GM23338 (cell line): ENCODE results near the gene GTF2E1. TPM values are rescaled to one million over a fixed set of nuclear protein-coding genes. Genes with fewer than 3 reads are reported as not detected.

Source experiments
- ATAC-seq: fragments of 200-7000 bp; cut with Tn5 transposase; 3 replicates; pipeline ENCODE4 v1.9.1; 2020
- DNase-seq: peaks from one replicate; pipeline ENCODE4 v3.0.0-alpha.2; 2015; ENCODE audit warnings: low spot score
- H2AFZ ChIP-seq: fragments of 200-600 bp; sonication (generic); 2 replicates; pipeline ENCODE4 v1.8.0; 2016; ENCODE audit warnings: antibody characterized with exemption, mild to moderate bottlenecking, moderate library complexity
- H3F3A ChIP-seq: fragments of 200-600 bp; sonication (generic); replicated peaks from 2 replicates; pipeline ENCODE4 v1.8.0; 2017; ENCODE audit warnings: antibody characterized with exemption, mixed run types, low read depth
- H3K27ac ChIP-seq: fragments of 200-600 bp; sonication (generic); 2 replicates; pipeline ENCODE4 v1.6.1; 2016; ENCODE audit warnings: low read depth
- H3K27me3 ChIP-seq: fragments of 200-600 bp; sonication (generic); 2 replicates; pipeline ENCODE4 v1.8.0; 2016; ENCODE audit warnings: mild to moderate bottlenecking, mixed run types, moderate library complexity; ENCODE audit not compliant: insufficient read depth
- H3K36me3 ChIP-seq: fragments of 200-600 bp; sonication (generic); 2 replicates; pipeline ENCODE4 v1.8.0; 2016; ENCODE audit warnings: mild to moderate bottlenecking; ENCODE audit not compliant: insufficient read depth
- H3K4me1 ChIP-seq: fragments of 200-600 bp; sonication (generic); 2 replicates; pipeline ENCODE4 v1.8.0; 2016; ENCODE audit warnings: mild to moderate bottlenecking, moderate library complexity; ENCODE audit not compliant: insufficient read depth
- H3K4me2 ChIP-seq: fragments of 200-600 bp; sonication (generic); 2 replicates; pipeline ENCODE4 v1.7.1; 2017; ENCODE audit warnings: mixed run types
- H3K4me3 ChIP-seq: fragments of 200-600 bp; sonication (generic); 2 replicates; pipeline ENCODE4 v1.6.1; 2016; ENCODE audit warnings: mixed run types
- H3K79me2 ChIP-seq: fragments of 200-600 bp; sonication (generic); replicated peaks from 2 replicates; pipeline ENCODE4 v1.8.0; 2017; ENCODE audit warnings: mild to moderate bottlenecking; ENCODE audit not compliant: insufficient read depth
- H3K9me2 ChIP-seq: fragments of 200-600 bp; sonication (generic); 2 replicates; pipeline ENCODE4 v1.8.0; 2017; ENCODE audit not compliant: insufficient read depth
- H4K20me1 ChIP-seq: fragments of 200-600 bp; sonication (generic); replicated peaks from 2 replicates; pipeline ENCODE4 v1.8.0; 2017; ENCODE audit warnings: mild to moderate bottlenecking; ENCODE audit not compliant: insufficient read depth
- H3K27ac Mint-ChIP-seq: 2 replicates; pipeline ENCODE4 v1.8.0; 2020; ENCODE audit warnings: inconsistent platforms, mild to moderate bottlenecking, moderate library complexity, mixed read lengths
- H3K27me3 Mint-ChIP-seq: 3 replicates; pipeline ENCODE4 v1.8.0; 2022; ENCODE audit warnings: low read depth, mild to moderate bottlenecking, moderate library complexity, mixed read lengths, inconsistent platforms; ENCODE audit not compliant: insufficient read depth, poor library complexity
- H3K36me3 Mint-ChIP-seq: 3 replicates; pipeline ENCODE4 v1.8.0; 2021; ENCODE audit warnings: low read depth, mild to moderate bottlenecking, inconsistent platforms, moderate library complexity, mixed read lengths
- H3K4me1 Mint-ChIP-seq: 3 replicates; pipeline ENCODE4 v1.8.0; 2020; ENCODE audit warnings: mild to moderate bottlenecking, inconsistent platforms, mixed read lengths
- H3K4me3 Mint-ChIP-seq: 3 replicates; pipeline ENCODE4 v1.8.0; 2021; ENCODE audit warnings: moderate library complexity, mild to moderate bottlenecking, inconsistent platforms, mixed read lengths
- H3K9me3 Mint-ChIP-seq: 3 replicates; pipeline ENCODE4 v1.8.0; 2020; ENCODE audit warnings: moderate library complexity, mild to moderate bottlenecking, inconsistent platforms, mixed read lengths
- CREB1 ChIP-seq: fragments of 250-450 bp; sonication (Bioruptor Pico); IDR thresholded peaks from 2 replicates; pipeline ENCODE4 v1.5.0; 2020; ENCODE audit warnings: low read depth, mild to moderate bottlenecking, moderate library complexity
- CTCF ChIP-seq, 2 experiments: fragments of 200-600 bp in 1 of 2; sonication (generic) in 1 of 2; conservative IDR thresholded peaks; 2 replicates each; pipeline versions ENCODE4 v1.5.1 to v1.6.1; 2016 to 2017; ENCODE audit warnings: antibody characterized with exemption in 2 of 2, low read depth in 2 of 2, mild to moderate bottlenecking in 2 of 2, moderate library complexity in 1 of 2
- ETS1 ChIP-seq: IDR thresholded peaks from 2 replicates; pipeline ENCODE4 v1.6.1; 2016; ENCODE audit warnings: antibody characterized with exemption
- EZH2phosphoT487 ChIP-seq: fragments of 200-600 bp; sonication (generic); IDR thresholded peaks from one replicate; pipeline ENCODE4 v1.8.1; 2018; ENCODE audit warnings: antibody characterized with exemption; ENCODE audit not compliant: unreplicated experiment
- NANOG ChIP-seq: IDR thresholded peaks from 2 replicates; pipeline ENCODE4 v1.6.1; 2016; ENCODE audit warnings: antibody characterized with exemption, borderline replicate concordance
- POLR2AphosphoS5 ChIP-seq: IDR thresholded peaks from 2 replicates; pipeline ENCODE4 v1.6.1; 2016; ENCODE audit warnings: antibody characterized with exemption, low read depth
- STAT1 ChIP-seq: IDR thresholded peaks from one replicate; pipeline ENCODE4 v1.6.1; 2016; ENCODE audit warnings: antibody characterized with exemption; ENCODE audit not compliant: unreplicated experiment
- ZNF114 ChIP-seq: fragments of 250-450 bp; sonication (Bioruptor Pico); IDR thresholded peaks from 2 replicates; pipeline ENCODE4 v1.5.0; 2020; ENCODE audit warnings: mild to moderate bottlenecking, moderate library complexity
- long read RNA-seq: library from polyadenylated mRNA; unstranded; transcript quantifications from one replicate; pipeline ENCODE4 v2.0.0, GENCODE V29; 2020; ENCODE audit not compliant: unreplicated experiment
- polyA plus RNA-seq: library from polyadenylated mRNA; unstranded; fragments of >200 nt; fragmentation: Nextera tagmentation; extraction: Ambion mirVana; gene quantifications from 2 replicates; pipeline ENCODE4 v1.2.1, GENCODE V29; 2016
- total RNA-seq: library from RNA; depleted of rRNA; stranded (reverse); fragments of >200 nt; shearing (Covaris generic); gene quantifications from 2 replicates; pipeline ENCODE4 v1.2.3, GENCODE V29; 2014; rRNA removed

Gene GTF2E1
- total RNA-seq (40.9 and 69.0 TPM in 2 replicates), polyA plus RNA-seq (24.3 and 24.7 TPM in 2 replicates)
- long read RNA-seq, transcript GTF2E1-201 (5 exons, 3,012 nt): major isoform, 20 of 25 reads
- long read RNA-seq, partial matches to known transcripts: 3 of 25 reads
- long read RNA-seq, other reads (novel, unspliced or antisense): 1 of 25 reads

GRCh38 chr3:120742198-120742848, at the start of gene GTF2E1, which contains the start of gene RABL3:
Gene GTF2E1 (plus strand): TSS chr3:120742744. CDS start chr3:120750553, 7,809 bp downstream.
Gene RABL3 (minus strand): TSS chr3:120742516. CDS start chr3:120742507, 9 bp downstream.
- peaks cover 46% of the 10 kb centered on the region for H3K79me2 ChIP-seq
- H3K4me2 ChIP-seq: peak within 1 kb of the TSS; percentile 99
- Mint-ChIP-seq H3K27me3 (peaks cover 14% of the 10 kb centered on the region), H3K4me3 (peak within 1 kb of the TSS; percentile 85), H3K4me1 (peaks cover 24% of the 10 kb centered on the region), H3K27ac (peak within 1 kb of the TSS; percentile 92), H3K36me3 (peaks cover 60% of the 10 kb centered on the region), H3K9me3 (peaks cover 33% of the 10 kb centered on the region)
- H3K27me3 ChIP-seq: no peaks in the 10 kb centered on the region
- no peaks in the 10 kb centered on the region for H3F3A ChIP-seq
- peak; percentile 100 for DNase-seq
- 0 out of 2 replicates have a peak, but pooled peaks cover 4% of the 10 kb centered on the region for H3K9me2 ChIP-seq
- peaks cover 5% of the 10 kb centered on the region; the same call in 1 of the 2 replicates for H4K20me1 ChIP-seq
- no peak for TF ChIP-seq ZNF114 (CRISPR knock-in tag)
- no peak for TF ChIP-seq STAT1
- peak; percentile 85 for TF ChIP-seq ETS1
- no peak for TF ChIP-seq EZH2phosphoT487
- peak; percentile 95 for TF ChIP-seq CREB1
- peak; percentile 85 for TF ChIP-seq POLR2AphosphoS5
- peak within 1 kb of the TSS; percentile 75 for H3K4me3 ChIP-seq
- H3K27ac ChIP-seq: peak within 1 kb of the TSS; percentile 83
- peaks cover 6% of the 10 kb centered on the region; the same call in 1 of the 2 replicates for H3K36me3 ChIP-seq
- H3K4me1 ChIP-seq: peaks cover 16% of the 10 kb centered on the region
- peak; percentile 98 for ATAC-seq
- H2AFZ ChIP-seq: no peak within 1 kb of the TSS

GRCh38 chr3:120693439-120694171, 48.9 kb upstream of the GTF2E1 start:
- Histone ChIP-seq H3K4me2 (no peak overlapping the region), H3K9me2 (no peaks in the 10 kb centered on the region), H3K27me3 (no peaks in the 10 kb centered on the region), H3K4me1 (peaks cover 47% of the 10 kb centered on the region), H3K36me3 (no peaks in the 10 kb centered on the region), H4K20me1 (no peaks in the 10 kb centered on the region), H3F3A (no peaks in the 10 kb centered on the region), H3K27ac (no peak overlapping the region; the same call in 1 of the 2 replicates), H3K79me2 (no peaks in the 10 kb centered on the region), H2AFZ (no peak overlapping the region), H3K4me3 (no peak overlapping the region)
- peak overlapping the region; percentile 95 for H3K27ac Mint-ChIP-seq
- no peak for TF ChIP-seq EZH2phosphoT487
- DNase-seq (no peak), ATAC-seq (no peak; the same call in 2 of the 3 replicates)
- H3K9me3 Mint-ChIP-seq: no peaks in the 10 kb centered on the region
- H3K27me3 Mint-ChIP-seq: no peaks in the 10 kb centered on the region
- peaks cover 4% of the 10 kb centered on the region; the same call in 2 of the 3 replicates for H3K36me3 Mint-ChIP-seq
- no peak overlapping the region for H3K4me3 Mint-ChIP-seq
- peaks cover 51% of the 10 kb centered on the region for H3K4me1 Mint-ChIP-seq

- Histone ChIP-seq H3K9me2 (no peaks in the 10 kb centered on the region), H3K4me3 (no peak overlapping the region), H3K4me1 (peaks cover 31% of the 10 kb centered on the region), H3F3A (no peaks in the 10 kb centered on the region), H3K36me3 (no peaks in the 10 kb centered on the region), H3K79me2 (no peaks in the 10 kb centered on the region), H3K27ac (no peak overlapping the region), H2AFZ (no peak overlapping the region), H4K20me1 (no peaks in the 10 kb centered on the region), H3K27me3 (no peaks in the 10 kb centered on the region), H3K4me2 (no peak overlapping the region)
- no peaks in the 10 kb centered on the region; the same call in 1 of the 3 replicates for H3K9me3 Mint-ChIP-seq
- peaks cover 2% of the 10 kb centered on the region for H3K27me3 Mint-ChIP-seq
- H3K27ac Mint-ChIP-seq: no peak overlapping the region
- ATAC-seq (no peak), DNase-seq (no peak)
- H3K4me1 Mint-ChIP-seq: peaks cover 31% of the 10 kb centered on the region; the same call in 2 of the 3 replicates
- H3K36me3 Mint-ChIP-seq: peaks cover 20% of the 10 kb centered on the region; the same call in 2 of the 3 replicates
- no peak overlapping the region for H3K4me3 Mint-ChIP-seq
- TF ChIP-seq ETS1 (no peak), CTCF (conservative IDR thresholded peaks at IDR 0.05; ENCODE audit: low read depth in 2 of 2) (no peak), NANOG (no peak), POLR2AphosphoS5 (no peak)
These were observed 43.2 kb upstream of the GTF2E1 start for GRCh38 chr3:120699333-120699732.
